Hepatocyte (in vitro differentiated cells): ENCODE measurements around the gene TWIST2.

ENCODE experiments used
- CTCF ChIP-seq: fragments of 200-600 bp; sonication (generic); IDR thresholded peaks from 2 replicates; pipeline ENCODE4 v1.5.1; 2016; ENCODE audit warnings: antibody characterized with exemption, mild to moderate bottlenecking; ENCODE audit not compliant: poor library complexity
- EZH2phosphoT487 ChIP-seq: fragments of 200-600 bp; sonication (generic); IDR thresholded peaks from one replicate; pipeline ENCODE4 v1.6.1; 2018; ENCODE audit warnings: antibody characterized with exemption, mild to moderate bottlenecking, low read depth, moderate library complexity; ENCODE audit not compliant: unreplicated experiment, severe bottlenecking

GRCh38 chr2:238891457-238892203, 43.7 kb downstream of the TWIST2 start:
- no peak for TF ChIP-seq CTCF
- TF ChIP-seq EZH2phosphoT487 = no peak
